IgD-negative memory B cell (primary cell): ENCODE measurements around the gene NOTCH1. TPM values are rescaled to one million over a fixed set of nuclear protein-coding genes. Genes with fewer than 3 reads are reported as not detected.
A peak's percentile ranks its signal among the peaks of the same experiment; 100 is the strongest.

Source experiments
- H3K27ac Mint-ChIP-seq, 3 donors: one replicate each; pipeline ENCODE4 v1.8.0; 2020 to 2022; ENCODE audit warnings: mild to moderate bottlenecking in 3 of 3, mixed read lengths in 3 of 3, moderate library complexity in 1 of 3
- H3K27me3 Mint-ChIP-seq: one replicate; pipeline ENCODE4 v1.8.0; 2021; ENCODE audit warnings: mixed read lengths
- H3K36me3 Mint-ChIP-seq: one replicate; pipeline ENCODE4 v1.8.0; 2020; ENCODE audit warnings: mild to moderate bottlenecking, mixed read lengths
- H3K4me1 Mint-ChIP-seq, 3 donors: one replicate each; pipeline ENCODE4 v1.8.0; 2020 to 2022; ENCODE audit warnings: mixed read lengths in 3 of 3, mild to moderate bottlenecking in 1 of 3
- H3K4me3 Mint-ChIP-seq, 4 donors: one replicate each; pipeline ENCODE4 v1.8.0; 2020 to 2022; ENCODE audit warnings: mild to moderate bottlenecking in 4 of 4, mixed read lengths in 4 of 4, moderate library complexity in 3 of 4
- H3K9me3 Mint-ChIP-seq, 3 donors: one replicate each; pipeline ENCODE4 v1.8.0; 2020 to 2021; ENCODE audit warnings: mixed read lengths in 3 of 3, mild to moderate bottlenecking in 1 of 3
- polyA plus RNA-seq: library from polyadenylated mRNA; unstranded; fragments of 300-500 nt; fragmentation: Illumina TruSeq; gene quantifications from one replicate; pipeline ENCODE4 v1.2.3, GENCODE V29; 2021

Gene NOTCH1
- polyA plus RNA-seq, 1 donor from 2014 or later, result 3.5 TPM

DNA sequence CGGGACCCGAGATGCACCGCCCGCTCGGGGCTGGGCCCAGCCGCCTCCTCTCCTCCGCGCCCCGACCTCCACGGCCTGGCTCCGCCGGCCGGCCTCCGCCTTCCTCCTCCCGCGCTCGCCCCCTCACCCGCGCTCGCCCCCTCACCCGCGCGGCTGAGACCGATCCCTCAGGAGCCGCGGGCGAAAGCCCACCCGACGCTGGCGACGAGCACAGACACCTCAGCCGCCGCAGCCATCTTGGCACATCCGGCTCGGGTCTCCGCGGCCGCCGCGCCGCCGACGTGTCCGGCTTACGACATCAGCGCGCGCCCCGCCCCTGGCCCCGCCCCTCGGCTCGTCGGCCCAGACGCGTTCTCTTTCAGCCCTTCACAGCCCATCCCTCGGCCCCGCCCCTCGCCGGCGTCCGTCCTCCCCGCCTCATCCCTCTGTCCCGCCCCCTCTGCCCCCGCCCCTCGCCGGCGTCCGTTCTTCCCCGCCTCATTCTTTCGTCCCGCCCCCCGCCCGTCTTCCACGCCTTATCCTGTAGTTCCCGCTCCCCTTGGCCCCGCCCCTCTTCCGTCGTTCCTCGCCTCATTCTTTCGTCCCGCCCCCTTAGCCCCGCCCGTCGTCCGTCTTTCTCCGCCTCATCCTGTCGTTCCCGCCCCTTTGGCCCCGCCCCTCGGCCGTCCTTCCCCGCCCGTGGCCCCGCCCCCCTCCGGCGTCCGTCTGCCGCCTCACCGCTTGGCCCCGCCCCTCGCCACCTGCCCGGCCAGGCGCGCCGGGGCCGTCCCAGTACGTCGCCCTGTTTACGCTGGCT lies 62.9 kb downstream of the NOTCH1 start, which contains the start of gene SEC16A:
SEC16A (minus strand) TSS at position 248 of the 796 bp plus-strand sequence. CDS start 5,425 bp downstream, outside the sequence.
- H3K27me3 Mint-ChIP-seq, result no peaks in the 10 kb centered on the region
- peak within 1 kb of the TSS; percentile 90 to 98 (median 98) for H3K27ac Mint-ChIP-seq

GRCh38 chr9:136482046-136482792 lies 63.6 kb downstream of the NOTCH1 start:
- H3K4me1 Mint-ChIP-seq, result peaks cover 20 to 26% (median 21%) of the 10 kb centered on the region in 3 donors
- no peaks in the 10 kb centered on the region for H3K36me3 Mint-ChIP-seq

More for the DNA sequence above, 62.9 kb downstream of the NOTCH1 start, which contains the start of gene SEC16A:
- Mint-ChIP-seq H3K4me3 (peak within 1 kb of the TSS; percentile 91 to 99 (median 96)), H3K4me1 (peaks cover 18 to 26% (median 20%) of the 10 kb centered on the region in 3 donors), H3K9me3 (no peaks in the 10 kb centered on the region), H3K36me3 (no peaks in the 10 kb centered on the region)

GRCh38 chr9:136481558-136481957 lies 64.3 kb downstream of the NOTCH1 start:
- H3K4me1 Mint-ChIP-seq, result peaks cover 20 to 26% (median 21%) of the 10 kb centered on the region in 3 donors
- no peaks in the 10 kb centered on the region for H3K36me3 Mint-ChIP-seq
- peak overlapping the region in 2 of 3 donors; percentile 94 to 98 for H3K27ac Mint-ChIP-seq
- peak overlapping the region; percentile 91 to 95 (median 92) for H3K4me3 Mint-ChIP-seq
- no peaks in the 10 kb centered on the region for H3K9me3 Mint-ChIP-seq
- H3K27me3 Mint-ChIP-seq, result no peaks in the 10 kb centered on the region

More at GRCh38 chr9:136482046-136482792, 63.6 kb downstream of the NOTCH1 start:
- peak overlapping the region; percentile 91 to 95 (median 92) for H3K4me3 Mint-ChIP-seq
- H3K27me3 Mint-ChIP-seq, result no peaks in the 10 kb centered on the region
- no peaks in the 10 kb centered on the region for H3K9me3 Mint-ChIP-seq
- peak overlapping the region; percentile 90 to 98 (median 98) for H3K27ac Mint-ChIP-seq

GRCh38 chr9:136476369-136477150 lies 69.3 kb downstream of the NOTCH1 start:
- H3K27ac Mint-ChIP-seq, result peak overlapping the region in 1 of 3 donors; percentile 19
- H3K36me3 Mint-ChIP-seq, result no peaks in the 10 kb centered on the region

DNA sequence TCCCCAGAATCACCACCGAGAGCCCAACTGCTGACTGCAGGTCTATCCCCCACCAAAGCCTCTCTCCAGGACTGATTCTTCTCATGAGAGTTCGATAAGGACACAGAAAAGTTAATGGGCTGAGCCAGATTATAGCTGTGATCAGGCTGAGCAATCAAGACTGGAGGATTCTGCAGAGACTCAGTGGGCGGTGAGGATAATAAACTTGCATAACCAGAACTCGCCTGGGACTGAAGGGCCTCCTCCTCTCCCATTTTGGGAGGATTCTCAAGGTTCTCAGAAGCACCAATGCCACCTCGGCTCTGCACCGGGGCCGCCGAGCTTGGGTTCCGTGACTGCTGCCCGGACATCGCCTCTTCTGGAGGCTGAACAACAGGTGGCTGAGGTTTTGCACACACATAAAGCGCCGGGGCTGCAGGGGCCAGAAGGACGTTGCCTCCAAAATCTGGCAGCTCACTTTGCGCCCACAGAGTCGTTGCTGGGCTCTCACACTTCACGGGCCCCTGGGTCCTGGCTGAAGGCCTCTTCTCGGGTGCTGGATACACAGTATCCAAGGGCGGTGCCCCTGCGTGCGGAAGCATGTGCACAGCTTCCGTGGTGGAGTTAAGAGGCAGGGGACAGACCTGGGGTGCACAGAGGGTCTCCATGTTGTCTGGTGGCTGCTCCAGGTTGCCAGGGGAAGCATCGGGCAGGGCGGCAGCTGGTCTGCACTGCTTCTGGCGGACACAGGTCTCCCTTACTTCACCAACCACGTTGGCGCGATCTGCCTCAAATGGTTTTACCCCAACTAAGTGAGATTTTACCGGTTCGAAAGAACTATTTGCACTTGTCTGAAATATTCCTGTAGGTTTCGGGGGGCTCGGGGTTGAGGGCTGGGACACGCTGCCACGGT lies 70.6 kb downstream of the NOTCH1 start:
- no peaks in the 10 kb centered on the region for H3K9me3 Mint-ChIP-seq
- peak overlapping the region in 1 of 3 donors; percentile 62 for H3K27ac Mint-ChIP-seq
- H3K4me3 Mint-ChIP-seq, result no peak overlapping the region
- no peaks in the 10 kb centered on the region for H3K27me3 Mint-ChIP-seq
- H3K36me3 Mint-ChIP-seq, result no peaks in the 10 kb centered on the region
- H3K4me1 Mint-ChIP-seq, result peaks cover 8 to 11% (median 9%) of the 10 kb centered on the region in 3 donors

More at GRCh38 chr9:136476369-136477150, 69.3 kb downstream of the NOTCH1 start:
- Mint-ChIP-seq H3K9me3 (no peaks in the 10 kb centered on the region), H3K4me3 (no peak overlapping the region), H3K27me3 (no peaks in the 10 kb centered on the region), H3K4me1 (peaks cover 12 to 15% (median 13%) of the 10 kb centered on the region in 3 donors)

- Mint-ChIP-seq H3K4me1 (peaks cover 4 to 7% (median 6%) of the 10 kb centered on the region in 3 donors), H3K4me3 (no peak overlapping the region), H3K36me3 (no peaks in the 10 kb centered on the region), H3K27ac (peak overlapping the region in 1 of 3 donors; percentile 62), H3K27me3 (no peaks in the 10 kb centered on the region), H3K9me3 (no peaks in the 10 kb centered on the region)
Measured at GRCh38 chr9:136474021-136474640, 71.7 kb downstream of the NOTCH1 start.

DNA sequence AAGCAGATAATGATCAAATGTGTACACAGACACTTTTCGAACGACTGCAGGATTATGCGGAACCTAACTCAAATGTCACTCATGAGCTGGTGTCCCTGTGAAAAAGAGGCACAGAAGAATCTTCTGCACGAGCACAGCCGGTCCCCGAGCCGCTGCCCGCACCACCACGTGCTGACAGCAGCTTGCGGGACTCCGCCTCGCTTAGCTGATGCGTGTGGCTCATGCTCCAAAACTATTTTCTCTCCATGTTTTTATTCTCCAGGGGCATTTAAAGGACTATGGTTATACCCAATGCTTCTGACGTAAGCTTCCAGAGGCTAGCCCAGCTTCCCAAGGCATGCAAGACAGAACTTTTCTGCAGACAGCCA lies 72.5 kb downstream of the NOTCH1 start:
- Mint-ChIP-seq H3K4me1 (peaks cover 0 to 4% (median 2%) of the 10 kb centered on the region in 3 donors), H3K9me3 (no peaks in the 10 kb centered on the region), H3K4me3 (no peak overlapping the region), H3K36me3 (no peaks in the 10 kb centered on the region), H3K27me3 (no peaks in the 10 kb centered on the region), H3K27ac (no peak overlapping the region)

- H3K27ac Mint-ChIP-seq, result no peak overlapping the region
- no peaks in the 10 kb centered on the region for H3K27me3 Mint-ChIP-seq
- H3K36me3 Mint-ChIP-seq, result no peaks in the 10 kb centered on the region
- no peak overlapping the region for H3K4me3 Mint-ChIP-seq
- no peaks in the 10 kb centered on the region for H3K9me3 Mint-ChIP-seq
- peaks cover 0 to 2% (median 2%) of the 10 kb centered on the region in 3 donors for H3K4me1 Mint-ChIP-seq
Measured at GRCh38 chr9:136472640-136473353, 73.1 kb downstream of the NOTCH1 start.

DNA sequence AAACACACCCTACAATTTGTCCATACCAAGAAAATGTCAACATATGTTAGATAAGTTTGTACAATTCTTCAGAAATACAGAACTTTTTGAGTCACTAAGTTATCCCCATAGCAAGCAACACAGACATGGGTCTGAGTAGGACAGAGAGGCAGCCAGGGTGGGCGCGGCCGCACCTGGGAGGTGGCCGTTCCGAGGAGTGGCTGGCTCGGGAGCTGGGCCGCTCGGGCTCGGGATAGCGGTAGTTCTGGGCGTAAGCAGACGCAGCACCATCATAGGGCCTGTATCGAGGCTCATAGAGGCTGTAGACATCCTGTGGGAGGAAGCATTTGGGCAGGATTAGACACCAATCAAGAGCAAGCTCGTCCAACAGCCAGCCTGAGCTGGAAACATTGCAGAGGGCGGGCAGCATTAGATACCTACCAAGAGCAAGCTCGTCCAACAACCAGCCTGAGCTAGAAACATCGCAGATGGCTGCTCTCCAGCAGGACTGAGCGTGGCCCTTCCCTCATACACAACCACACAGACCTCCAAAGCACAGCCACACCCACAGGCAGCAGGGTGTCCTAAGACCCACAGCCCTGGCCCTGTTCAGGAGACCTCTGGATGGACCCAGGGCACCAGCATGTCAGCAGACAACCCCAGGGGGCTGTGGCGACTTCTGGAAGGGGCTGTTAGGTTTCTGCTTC lies 73.9 kb downstream of the NOTCH1 start:
- peaks cover 0 to 2% (median 0%) of the 10 kb centered on the region in 3 donors for H3K4me1 Mint-ChIP-seq
- no peaks in the 10 kb centered on the region for H3K36me3 Mint-ChIP-seq
- H3K27me3 Mint-ChIP-seq, result no peaks in the 10 kb centered on the region
- no peak overlapping the region for H3K27ac Mint-ChIP-seq
- H3K9me3 Mint-ChIP-seq, result no peaks in the 10 kb centered on the region
- H3K4me3 Mint-ChIP-seq, result no peak overlapping the region

GRCh38 chr9:136470792-136471469 lies 74.9 kb downstream of the NOTCH1 start:
- Mint-ChIP-seq H3K36me3 (peaks cover 2% of the 10 kb centered on the region), H3K9me3 (no peaks in the 10 kb centered on the region), H3K4me3 (no peak overlapping the region), H3K4me1 (peaks cover 0 to 2% (median 0%) of the 10 kb centered on the region in 3 donors), H3K27me3 (no peaks in the 10 kb centered on the region), H3K27ac (no peak overlapping the region)

- peaks cover 0 to 2% (median 0%) of the 10 kb centered on the region in 3 donors for H3K4me1 Mint-ChIP-seq
- no peak overlapping the region for H3K4me3 Mint-ChIP-seq
- no peaks in the 10 kb centered on the region for H3K9me3 Mint-ChIP-seq
- peaks cover 2% of the 10 kb centered on the region for H3K36me3 Mint-ChIP-seq
- no peaks in the 10 kb centered on the region for H3K27me3 Mint-ChIP-seq
- H3K27ac Mint-ChIP-seq, result no peak overlapping the region
Measured at GRCh38 chr9:136470356-136470755, 75.5 kb downstream of the NOTCH1 start.

DNA sequence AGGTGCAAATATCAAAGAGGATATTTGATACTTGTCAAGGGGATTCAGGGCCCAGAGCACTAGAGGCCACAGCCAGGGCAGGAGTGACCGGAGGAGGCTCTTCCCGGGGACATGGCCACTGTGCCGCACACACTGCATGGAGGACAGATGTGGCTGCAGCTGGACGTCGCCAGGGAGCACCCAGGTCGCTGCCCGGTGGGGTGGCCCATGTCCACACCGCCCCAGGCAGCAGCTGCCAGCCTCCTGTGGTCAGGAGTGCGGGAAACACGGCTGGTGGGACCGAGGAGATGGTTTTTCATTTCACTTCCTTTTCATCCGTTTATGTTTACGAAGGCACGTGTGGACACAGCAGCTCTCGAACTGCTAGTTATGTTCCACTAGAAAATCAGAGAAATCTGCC lies 78.1 kb downstream of the NOTCH1 start:
- H3K9me3 Mint-ChIP-seq, result no peaks in the 10 kb centered on the region
- no peak overlapping the region for H3K27ac Mint-ChIP-seq
- H3K4me1 Mint-ChIP-seq, result no peaks in the 10 kb centered on the region
- no peaks in the 10 kb centered on the region for H3K27me3 Mint-ChIP-seq
- peaks cover 2% of the 10 kb centered on the region for H3K36me3 Mint-ChIP-seq
- H3K4me3 Mint-ChIP-seq, result no peak overlapping the region
